ENCODE data around the gene RANBP1.

RANBP1 gene

DNA sequence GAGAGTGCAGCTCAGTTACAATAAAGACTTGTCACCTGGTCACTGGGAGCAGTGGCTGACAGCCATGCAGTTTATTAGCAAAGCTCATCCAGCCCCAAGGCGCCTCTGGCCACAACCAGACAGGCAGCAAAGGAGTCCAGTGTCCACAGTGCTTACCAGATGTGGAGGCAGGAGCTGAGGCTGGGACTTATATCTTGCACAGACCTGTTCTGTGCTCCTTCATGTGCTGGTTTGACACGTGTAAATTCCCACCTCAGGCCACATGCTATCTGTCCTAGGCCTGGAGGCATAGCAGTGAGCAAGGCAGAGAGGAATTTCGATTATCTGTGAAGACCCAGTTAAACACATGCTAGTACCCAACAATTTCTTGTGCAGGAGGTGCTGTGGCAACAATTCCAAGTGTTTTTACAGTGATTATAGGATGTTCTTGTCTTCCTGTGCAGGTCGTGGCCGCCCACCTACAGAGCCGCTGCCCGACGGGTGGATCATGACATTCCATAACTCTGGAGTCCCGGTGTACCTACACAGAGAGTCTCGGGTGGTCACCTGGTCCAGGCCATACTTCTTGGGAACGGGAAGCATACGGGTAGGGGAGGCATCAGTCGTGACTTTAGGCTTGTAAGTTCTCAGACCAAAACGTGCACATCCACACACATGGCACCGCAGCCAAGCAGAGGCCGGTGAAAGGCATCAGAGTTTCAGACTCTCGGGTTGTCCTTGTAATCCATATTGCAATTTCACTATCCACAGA, 26.5 kb upstream of the RANBP1 start:
- DNase-seq = no peak

DNA sequence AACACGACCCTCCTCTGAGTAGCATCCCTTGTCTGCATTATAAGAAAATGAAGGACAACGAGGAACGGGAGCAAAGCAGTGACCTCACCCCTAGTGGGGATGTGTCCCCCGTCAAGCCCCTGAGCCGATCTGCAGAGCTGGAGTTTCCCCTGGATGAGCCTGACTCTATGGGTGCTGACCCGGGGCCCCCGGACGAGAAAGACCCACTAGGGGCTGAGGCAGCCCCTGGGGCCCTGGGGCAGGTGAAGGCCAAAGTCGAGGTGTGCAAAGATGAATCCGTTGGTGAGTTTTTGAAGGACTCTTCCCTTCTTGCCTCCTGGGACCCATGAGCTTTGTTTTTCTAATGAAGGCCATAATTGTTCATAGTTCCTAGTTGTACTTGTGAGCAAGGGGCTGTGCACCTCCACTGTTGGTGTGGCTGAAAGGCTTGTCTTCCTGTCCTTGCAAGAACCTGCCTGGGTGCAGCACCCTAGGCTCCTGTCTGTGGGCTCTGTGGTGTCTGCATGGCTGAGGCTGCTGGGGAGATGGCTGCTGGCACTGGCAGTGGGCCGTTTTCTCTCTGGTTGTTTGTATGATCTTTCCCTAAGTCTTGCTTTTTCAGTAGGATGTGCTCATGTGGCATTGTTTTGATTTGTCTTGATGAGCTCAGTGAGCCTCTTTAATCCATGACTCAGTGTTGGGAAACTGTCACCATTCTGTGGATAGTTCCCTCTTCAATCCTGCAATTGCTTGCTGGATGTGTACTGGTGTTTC, 25.8 kb upstream of the RANBP1 start:
- no peak for DNase-seq

GRCh38 chr22:20090730-20091240, 25.1 kb upstream of the RANBP1 start:
- DNase-seq = no peak

DNA sequence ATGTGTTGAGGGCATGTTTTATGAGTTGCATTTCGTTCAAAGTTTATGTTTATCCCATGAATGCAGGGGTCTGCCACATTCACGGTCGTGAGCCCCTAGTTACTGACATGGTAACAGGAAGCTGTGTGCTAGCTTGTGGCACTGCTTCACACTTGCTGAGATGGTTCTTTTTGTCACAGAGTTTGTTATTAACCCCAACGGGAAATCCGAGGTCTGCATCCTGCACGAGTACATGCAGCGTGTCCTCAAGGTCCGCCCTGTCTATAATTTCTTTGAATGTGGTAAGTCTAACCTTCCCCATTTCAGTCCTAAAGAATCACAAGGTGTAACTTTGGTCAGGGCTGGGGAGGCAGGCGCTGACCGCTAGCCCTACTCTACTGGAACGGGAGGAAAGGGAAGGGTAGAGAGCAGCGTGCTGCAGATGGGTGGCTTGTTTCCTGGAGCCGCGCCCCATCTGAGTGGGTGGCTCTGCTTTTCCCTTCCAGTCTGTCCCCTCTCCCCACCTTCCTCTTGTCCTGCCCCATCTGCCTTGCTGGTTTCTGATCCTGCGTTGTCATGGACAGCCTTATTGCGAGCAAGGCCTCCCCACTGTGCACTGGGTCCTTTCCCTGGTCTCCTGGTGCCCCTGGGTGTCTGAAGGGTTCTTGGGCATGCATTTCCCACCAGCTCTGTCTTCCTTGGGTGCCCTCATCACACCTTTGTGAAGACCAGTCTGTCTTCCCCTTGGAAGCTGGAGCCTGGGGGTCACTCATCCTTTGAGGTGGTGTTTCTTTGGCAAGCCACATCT, 24.0 kb upstream of the RANBP1 start:
- DNase-seq = no peak

DNA sequence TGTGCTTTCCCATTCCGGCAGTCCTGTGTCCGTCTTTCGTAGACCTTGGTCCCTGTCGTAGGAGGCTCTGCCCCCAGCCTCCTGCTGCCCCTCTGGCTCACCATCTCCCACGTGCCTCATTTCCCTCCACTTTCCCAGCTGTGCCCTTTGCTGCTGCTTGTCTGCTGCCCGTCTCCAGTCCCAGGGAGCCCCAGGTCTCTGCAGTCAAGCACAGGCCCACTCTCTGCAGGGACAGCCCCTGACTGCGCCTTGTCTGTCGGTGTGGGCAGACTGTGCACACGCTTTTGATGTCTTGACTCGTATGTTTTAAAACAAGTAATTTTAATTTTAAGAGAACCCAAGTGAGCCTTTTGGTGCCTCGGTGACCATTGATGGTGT, 23.4 kb upstream of the RANBP1 start:
- DNase-seq = no peak

DNA sequence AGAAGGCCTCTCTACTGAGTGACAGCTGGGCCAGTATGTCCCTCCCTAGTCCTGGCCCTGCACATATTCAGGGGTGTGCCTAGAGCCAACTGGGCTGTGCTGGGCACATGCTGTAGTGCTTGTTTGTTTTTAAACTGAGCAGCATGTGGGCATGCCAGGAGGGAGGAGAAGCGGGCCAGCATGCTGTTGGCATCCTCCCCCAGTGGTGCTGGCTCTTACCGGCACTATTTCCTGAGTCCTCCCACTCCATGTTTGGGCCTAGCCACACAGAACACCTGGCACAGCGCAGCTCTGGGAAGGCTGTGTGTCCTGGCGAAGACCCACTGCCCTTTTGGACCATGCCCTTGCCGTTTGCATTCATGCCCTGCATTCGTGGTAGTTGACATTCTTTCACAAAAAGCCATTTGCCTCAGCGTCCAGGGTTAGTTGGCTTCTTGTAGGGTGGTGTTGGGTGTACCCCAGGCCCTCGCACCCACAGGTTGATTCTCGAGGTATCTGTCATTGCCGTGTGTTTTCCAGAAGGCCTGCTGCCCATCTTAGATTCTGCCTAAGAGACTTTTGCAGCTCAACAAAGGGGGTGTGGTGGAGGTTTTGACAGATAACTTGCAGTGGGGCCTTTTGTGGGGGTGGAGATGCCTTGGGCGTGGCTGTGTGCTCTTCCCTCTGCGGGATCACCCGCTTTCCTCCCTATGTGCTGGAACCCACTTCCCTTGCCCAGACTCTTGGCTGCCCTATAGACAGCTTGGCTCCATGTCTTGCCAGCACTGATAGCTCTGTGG, 22.3 kb upstream of the RANBP1 start:
- DNase-seq = no peak

GRCh38 chr22:20094197-20094807, 21.6 kb upstream of the RANBP1 start:
- DNase-seq = no peak

GRCh38 chr22:20095521-20095920, 20.4 kb upstream of the RANBP1 start:
- DNase-seq = no peak

GRCh38 chr22:20096574-20097420, 19.1 kb upstream of the RANBP1 start:
- DNase-seq = no peak

DNA sequence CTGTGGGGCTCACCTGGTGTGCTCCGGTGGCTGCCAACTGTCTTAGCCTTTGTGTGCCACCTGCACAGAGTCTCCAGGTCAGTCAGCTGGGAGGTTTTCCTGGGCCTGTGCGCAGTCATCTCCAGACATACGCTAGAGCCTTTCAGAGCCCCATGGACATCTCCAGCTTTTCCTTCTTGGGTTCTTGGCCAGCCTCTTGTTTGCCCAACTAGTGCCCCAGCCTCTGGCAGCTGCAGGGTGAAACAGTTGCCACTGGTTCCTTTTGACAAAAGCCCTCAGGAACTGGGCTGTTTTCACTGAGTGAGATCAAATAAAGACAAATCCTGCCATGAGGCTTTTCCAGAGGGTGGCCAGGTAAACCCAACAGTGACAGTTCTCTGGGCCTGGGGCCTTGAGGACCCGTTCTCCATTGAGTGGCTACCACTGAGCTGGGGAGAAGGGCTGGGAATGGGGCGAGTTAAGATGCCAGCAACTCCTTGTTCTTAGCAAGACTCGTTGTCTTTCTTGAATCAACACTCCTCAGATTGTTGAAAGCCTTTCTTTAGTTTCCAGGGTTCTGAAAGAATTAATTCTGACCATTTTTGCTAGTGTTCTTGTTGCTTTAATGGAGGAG, 16.7 kb upstream of the RANBP1 start:
- no peak for DNase-seq

GRCh38 chr22:20101638-20102037, 14.3 kb upstream of the RANBP1 start:
- no peak for DNase-seq

DNA sequence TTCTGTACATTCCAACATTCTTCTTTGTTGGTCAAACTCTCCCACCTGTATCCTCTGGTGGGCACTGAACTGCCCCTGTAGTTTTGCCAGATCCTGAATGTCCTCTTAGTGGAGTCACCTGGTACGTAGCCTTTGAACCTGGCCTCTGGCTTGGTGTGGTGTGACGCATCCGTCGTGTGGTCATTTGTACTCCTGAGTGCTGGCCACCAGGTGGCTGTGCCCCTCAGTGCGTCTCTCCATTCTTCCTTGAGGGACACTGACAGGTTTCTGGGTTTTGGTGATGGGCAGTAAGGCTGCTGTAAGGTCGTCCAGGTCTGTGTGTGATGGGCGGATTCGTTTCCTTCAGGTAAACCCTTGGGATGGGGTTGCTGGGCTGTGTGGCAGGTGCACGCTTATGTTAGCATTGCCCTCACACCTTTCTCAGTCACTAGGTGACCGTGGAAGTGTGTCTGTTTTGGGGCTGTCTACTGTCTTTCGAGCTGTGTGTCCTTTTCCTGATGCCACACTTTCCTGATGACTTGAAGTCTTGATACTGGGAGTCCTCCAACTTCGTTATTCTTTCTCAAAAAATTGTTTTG, 13.6 kb upstream of the RANBP1 start:
- DNase-seq = no peak

GRCh38 chr22:20105456-20106204, 10.3 kb upstream of the RANBP1 start:
- DNase-seq = no peak

DNA sequence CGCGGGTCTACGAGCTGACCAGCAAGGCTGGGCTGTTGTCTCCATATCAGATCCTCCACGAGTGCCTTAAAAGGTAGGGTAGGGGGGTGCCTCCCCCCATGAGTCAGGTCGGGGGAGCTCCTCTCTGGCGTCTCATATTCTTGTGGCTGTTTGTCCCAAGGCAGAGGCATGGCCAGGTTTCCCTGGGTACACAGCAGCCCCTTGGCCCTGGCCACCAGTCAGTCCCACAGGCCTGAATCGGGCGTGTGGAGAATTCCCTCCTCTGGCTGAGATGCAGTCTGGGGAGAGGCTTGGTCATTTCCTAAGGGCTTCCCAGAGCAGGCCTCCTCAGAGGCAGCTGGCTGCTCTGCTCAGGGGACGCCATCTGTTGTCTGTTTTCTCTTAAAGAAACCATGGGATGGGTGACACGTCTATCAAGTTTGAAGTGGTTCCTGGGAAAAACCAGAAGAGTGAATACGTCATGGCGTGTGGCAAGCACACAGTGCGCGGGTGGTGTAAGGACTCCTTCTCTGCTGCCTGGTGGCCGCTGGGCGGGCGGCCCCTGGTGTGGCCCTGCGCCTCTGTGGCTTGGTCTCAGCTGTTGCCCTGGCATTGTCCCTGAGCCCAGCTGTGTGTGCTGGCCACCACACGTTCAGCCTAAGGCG, 9.6 kb upstream of the RANBP1 start:
- no peak for DNase-seq

DNA sequence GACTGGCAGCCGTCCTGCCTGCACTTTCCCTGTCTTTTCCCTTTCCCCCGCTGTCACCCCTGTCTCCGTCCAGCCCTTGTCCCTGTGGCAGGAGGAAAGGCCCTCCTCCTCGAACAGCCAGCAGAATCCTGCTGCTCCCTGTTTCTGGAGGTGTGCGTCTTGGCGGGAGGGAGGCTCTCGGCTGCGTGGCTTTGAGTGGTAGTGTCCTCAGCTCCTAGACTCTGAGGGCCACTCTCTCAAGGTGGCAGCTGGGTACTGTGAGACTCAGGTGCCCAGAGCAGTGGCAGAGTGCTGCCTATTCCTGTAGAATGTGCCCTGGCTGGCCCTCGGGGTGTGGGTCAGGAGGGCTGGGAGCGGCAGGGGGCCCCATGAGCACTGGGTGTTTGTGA, 9.1 kb upstream of the RANBP1 start:
- DNase-seq = no peak

DNA sequence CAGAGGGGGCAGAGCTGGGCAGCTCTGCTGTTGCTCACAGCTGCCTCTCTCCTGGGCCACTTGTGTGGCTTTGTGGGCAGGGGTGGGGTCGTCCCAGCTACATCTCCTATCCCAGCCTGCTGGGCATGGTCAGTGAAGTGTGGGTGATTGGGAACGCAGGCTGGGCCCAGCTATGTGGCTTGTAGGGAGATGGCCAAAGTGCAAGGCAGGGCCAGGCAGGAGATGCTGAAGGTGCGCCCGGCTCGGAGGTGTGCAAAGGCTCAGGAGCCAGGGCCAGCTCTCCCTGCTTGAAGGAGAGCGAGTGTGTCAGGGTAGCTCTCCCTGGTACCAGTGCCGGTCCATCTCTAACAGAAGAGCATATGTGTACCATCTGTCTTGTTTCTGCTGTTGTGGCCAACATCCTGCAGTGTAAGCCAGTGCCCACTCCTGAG, 8.4 kb upstream of the RANBP1 start:
- DNase-seq = no peak

DNA sequence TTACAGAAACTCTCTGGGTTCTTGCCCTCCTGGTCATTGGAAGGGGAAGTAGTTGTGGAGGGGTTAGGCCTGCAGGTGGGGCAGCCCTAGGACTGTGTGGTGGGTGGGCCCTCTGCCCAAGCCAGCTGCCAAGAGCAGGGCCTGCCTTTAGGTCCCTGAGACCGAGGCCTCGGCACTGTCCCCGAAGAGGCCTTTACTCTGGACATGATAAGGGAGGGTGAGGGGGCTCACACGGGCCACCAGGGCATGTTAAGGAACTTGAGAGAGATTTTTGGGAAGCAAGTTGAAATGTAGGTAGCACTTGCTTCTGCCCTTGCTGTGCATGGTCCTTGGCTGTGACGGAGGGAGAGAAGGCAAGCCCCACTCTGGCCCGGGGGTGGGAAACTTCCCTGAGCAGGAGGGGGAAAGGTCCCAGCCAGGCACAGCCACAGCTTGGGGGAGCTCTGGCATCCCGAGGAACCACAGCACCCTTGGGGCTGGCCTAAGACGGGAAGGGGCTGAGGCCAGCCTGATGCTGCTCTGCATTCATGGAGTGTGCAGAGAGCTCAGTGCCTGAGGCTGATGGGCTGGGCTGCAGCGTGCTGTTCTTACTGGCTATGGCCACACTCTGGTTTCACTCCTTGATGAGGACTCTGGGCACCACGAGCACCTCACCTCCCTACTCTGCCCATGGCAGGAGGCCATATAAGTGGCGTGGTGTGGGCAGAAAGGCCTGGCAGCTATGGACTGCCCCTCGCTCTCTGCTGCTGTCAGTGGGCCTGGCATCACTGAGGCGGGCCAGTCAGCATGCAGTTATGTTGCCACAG, 7.8 kb upstream of the RANBP1 start:
- no peak for DNase-seq

- no peak for DNase-seq
These were observed 7.1 kb upstream of the RANBP1 start for GRCh38 chr22:20108757-20109230.
